Stomach (tissue), 9 donors: ENCODE results near the gene SVBP. TPM values are rescaled to one million over a fixed set of nuclear protein-coding genes. Genes with fewer than 3 reads are reported as not detected.

ENCODE experiments used
- DNase-seq, 2 donors: peaks; one replicate each; pipeline versions ENCODE4 v3.0.0 to v3.0.0-alpha.2; 2013 to 2019
- H3K27ac ChIP-seq, 5 donors: fragments of 200-600 bp in 4 of 5; sonication (generic) in 4 of 5; one replicate each; pipeline ENCODE4 v1.5.1; 2013 to 2019; ENCODE audit warnings: mild to moderate bottlenecking in 1 of 5, moderate library complexity in 1 of 5
- H3K27me3 ChIP-seq, 3 donors: fragments of 200-600 bp; sonication (generic); one replicate each; pipeline ENCODE4 v1.5.1; 2017 to 2019; ENCODE audit warnings: mixed run types in 1 of 3
- H3K36me3 ChIP-seq, 4 donors: fragments of 200-600 bp; sonication (generic); 1 replicate in 3 of 4; 2 replicates in 1 of 4; pipeline ENCODE4 v1.5.1; 2016 to 2019
- H3K4me1 ChIP-seq, 4 donors: fragments of 200-600 bp; sonication (generic); one replicate each; pipeline ENCODE4 v1.5.1; 2016 to 2019
- H3K4me3 ChIP-seq, 4 donors: fragments of 200-600 bp; sonication (generic) in 3 of 4; one replicate each; pipeline ENCODE4 v1.5.1; 2016 to 2019; ENCODE audit warnings: mild to moderate bottlenecking in 1 of 4
- H3K9me3 ChIP-seq, 4 donors: fragments of 200-600 bp; sonication (generic); one replicate each; pipeline ENCODE4 v1.5.1; 2016 to 2019
- EP300 ChIP-seq: sonication (generic); formaldehyde crosslinking; IDR thresholded peaks from one replicate; pipeline ENCODE4 v1.6.1; 2017; ENCODE audit warnings: antibody characterized with exemption
- POLR2A ChIP-seq, 4 donors: fragments of 450-650 bp; IDR thresholded peaks; one replicate each; pipeline ENCODE4 v1.6.1; 2016; ENCODE audit warnings: antibody characterized with exemption in 4 of 4, control low read depth in 2 of 4, mild to moderate bottlenecking in 1 of 4, moderate library complexity in 1 of 4
- POLR2AphosphoS5 ChIP-seq, 3 donors: sonication (generic); formaldehyde crosslinking; IDR thresholded peaks; one replicate each; pipeline ENCODE4 v1.6.1; 2016; ENCODE audit warnings: antibody characterized with exemption in 3 of 3
- WGBS, 5 donors: extraction: QIAGEN DNeasy Blood & Tissue Kit in 3 of 5; methylation state at CpG; one replicate each; pipeline versions ENCODE4 v1.1.5 to v1.1.7; 2013 to 2018; 5-methylcytosine and 5-hydroxymethylcytosine counted together
- intact Hi-C: fragments of 100-400 bp; cut with DNase I; formaldehyde crosslinking; loops from one replicate; pipeline ENCODE4 v1.15.1; 2023; ENCODE audit warnings: low total_unique reads
- polyA plus RNA-seq, 3 donors: library from polyadenylated mRNA; stranded (reverse); fragments of 200-250 nt; gene quantifications; one replicate each; pipeline ENCODE4 v1.2.3, GENCODE V29; 2013
- total RNA-seq, 5 donors: library from RNA; depleted of rRNA; stranded (reverse); fragments of >200 nt; gene quantifications; one replicate each; pipeline versions ENCODE4 v1.1.0 to v1.2.3, GENCODE V29; 2014 to 2016
- TF ChIP-seq, protein P1 (sequence below), 7 experiments: fragments of 450-650 bp in 4 of 7; fragments of 200-600 bp in 3 of 7; sonication (generic) in 3 of 7; IDR thresholded peaks; one replicate each; pipeline ENCODE4 v1.5.1; 2016 to 2019; ENCODE audit warnings: antibody characterized with exemption in 7 of 7, control low read depth in 2 of 7, mild to moderate bottlenecking in 1 of 7
- donor health status: healthy with polysubstance abuse.
- donor health status: Bipolar disorder and iron deficiency.
- donor health status: healthy.

The SVBP gene
- total and polyA plus RNA-seq, 8 donors: 11.2 to 51.2 (median 25.1) TPM; not detected in 1

DNA sequence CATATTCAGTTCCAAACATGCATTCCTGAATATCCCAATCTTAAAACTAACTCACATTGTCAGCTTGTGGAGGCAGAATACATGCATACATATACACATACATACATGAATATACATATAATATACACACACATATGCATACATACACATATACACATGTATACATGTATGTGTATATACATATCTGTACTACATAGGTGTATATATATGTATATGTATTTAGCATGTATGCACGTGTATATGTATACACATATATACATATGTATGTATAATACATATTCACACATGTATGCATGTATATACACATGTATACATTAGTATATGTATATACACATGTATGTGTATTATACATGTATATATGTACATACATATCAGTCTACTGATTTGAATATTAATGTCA, 28.0 kb upstream of the SVBP start:
- intact Hi-C loops: no loop called here
- WGBS, 5 donors: 62 to 73% (median 72%) methylated on average over 1 of the region's 1 CpG

DNA sequence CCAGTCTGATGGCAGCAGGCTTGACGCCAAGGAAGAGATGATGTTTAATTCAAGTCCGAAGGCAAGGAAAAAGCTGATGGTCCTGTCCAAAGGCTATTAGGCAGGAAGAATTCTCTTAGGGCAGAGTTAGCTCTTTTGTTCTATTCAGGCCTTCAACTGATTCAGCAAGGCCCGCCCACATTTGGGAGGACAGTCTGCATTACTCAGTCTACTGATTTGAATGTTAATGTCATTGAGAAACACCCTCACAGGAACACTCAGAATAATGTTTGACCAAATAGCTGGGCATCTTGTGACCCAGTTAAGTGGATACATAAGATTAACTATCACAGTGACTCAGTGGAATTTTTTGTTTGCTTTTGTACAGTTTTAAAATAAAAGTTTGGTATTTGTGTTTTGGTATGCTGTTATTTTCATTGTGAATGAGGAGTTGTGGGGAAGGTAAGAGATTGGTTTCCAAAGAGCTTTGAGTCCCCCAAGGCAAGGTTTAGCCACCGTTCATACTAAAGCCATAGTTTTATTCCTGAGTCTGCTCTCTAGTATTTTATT, 27.5 kb upstream of the SVBP start:
- whole genome bisulfite sequencing, 5 donors: 85 to 92% (median 92%) methylated on average over 4 of the region's 4 CpGs
- Histone ChIP-seq H3K27me3 (no peaks in the 10 kb centered on the region), H3K36me3 (peaks cover 0 to 38% (median 22%) of the 10 kb centered on the region in 4 donors), H3K4me3 (no peak overlapping the region), H3K27ac (no peak overlapping the region), H3K9me3 (no peaks in the 10 kb centered on the region), H3K4me1 (peaks cover 9 to 34% (median 24%) of the 10 kb centered on the region in 4 donors)
- TF ChIP-seq, protein P1, sequence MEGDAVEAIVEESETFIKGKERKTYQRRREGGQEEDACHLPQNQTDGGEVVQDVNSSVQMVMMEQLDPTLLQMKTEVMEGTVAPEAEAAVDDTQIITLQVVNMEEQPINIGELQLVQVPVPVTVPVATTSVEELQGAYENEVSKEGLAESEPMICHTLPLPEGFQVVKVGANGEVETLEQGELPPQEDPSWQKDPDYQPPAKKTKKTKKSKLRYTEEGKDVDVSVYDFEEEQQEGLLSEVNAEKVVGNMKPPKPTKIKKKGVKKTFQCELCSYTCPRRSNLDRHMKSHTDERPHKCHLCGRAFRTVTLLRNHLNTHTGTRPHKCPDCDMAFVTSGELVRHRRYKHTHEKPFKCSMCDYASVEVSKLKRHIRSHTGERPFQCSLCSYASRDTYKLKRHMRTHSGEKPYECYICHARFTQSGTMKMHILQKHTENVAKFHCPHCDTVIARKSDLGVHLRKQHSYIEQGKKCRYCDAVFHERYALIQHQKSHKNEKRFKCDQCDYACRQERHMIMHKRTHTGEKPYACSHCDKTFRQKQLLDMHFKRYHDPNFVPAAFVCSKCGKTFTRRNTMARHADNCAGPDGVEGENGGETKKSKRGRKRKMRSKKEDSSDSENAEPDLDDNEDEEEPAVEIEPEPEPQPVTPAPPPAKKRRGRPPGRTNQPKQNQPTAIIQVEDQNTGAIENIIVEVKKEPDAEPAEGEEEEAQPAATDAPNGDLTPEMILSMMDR (IDR thresholded peaks at IDR 0.05): no peak
- no peak for TF ChIP-seq EP300
- no peak for TF ChIP-seq POLR2AphosphoS5 (IDR thresholded peaks at IDR 0.05)
- no peak for TF ChIP-seq POLR2A (IDR thresholded peaks at IDR 0.05)
- intact Hi-C loops: no loop called here
- DNase-seq: no peak

More for the DNA sequence above, 28.0 kb upstream of the SVBP start:
- peaks cover 0 to 37% (median 26%) of the 10 kb centered on the region in 4 donors for H3K36me3 ChIP-seq
- TF ChIP-seq POLR2A (IDR thresholded peaks at IDR 0.05): no peak
- TF ChIP-seq POLR2AphosphoS5 (IDR thresholded peaks at IDR 0.05): no peak
- TF ChIP-seq EP300: no peak
- TF ChIP-seq, protein P1 (IDR thresholded peaks at IDR 0.05): no peak
- no peak overlapping the region for H3K27ac ChIP-seq
- no peaks in the 10 kb centered on the region for H3K9me3 ChIP-seq
- H3K27me3 ChIP-seq: no peaks in the 10 kb centered on the region
- no peak for DNase-seq
- H3K4me1 ChIP-seq: peaks cover 9 to 34% (median 24%) of the 10 kb centered on the region in 4 donors
- H3K4me3 ChIP-seq: no peak overlapping the region

DNA sequence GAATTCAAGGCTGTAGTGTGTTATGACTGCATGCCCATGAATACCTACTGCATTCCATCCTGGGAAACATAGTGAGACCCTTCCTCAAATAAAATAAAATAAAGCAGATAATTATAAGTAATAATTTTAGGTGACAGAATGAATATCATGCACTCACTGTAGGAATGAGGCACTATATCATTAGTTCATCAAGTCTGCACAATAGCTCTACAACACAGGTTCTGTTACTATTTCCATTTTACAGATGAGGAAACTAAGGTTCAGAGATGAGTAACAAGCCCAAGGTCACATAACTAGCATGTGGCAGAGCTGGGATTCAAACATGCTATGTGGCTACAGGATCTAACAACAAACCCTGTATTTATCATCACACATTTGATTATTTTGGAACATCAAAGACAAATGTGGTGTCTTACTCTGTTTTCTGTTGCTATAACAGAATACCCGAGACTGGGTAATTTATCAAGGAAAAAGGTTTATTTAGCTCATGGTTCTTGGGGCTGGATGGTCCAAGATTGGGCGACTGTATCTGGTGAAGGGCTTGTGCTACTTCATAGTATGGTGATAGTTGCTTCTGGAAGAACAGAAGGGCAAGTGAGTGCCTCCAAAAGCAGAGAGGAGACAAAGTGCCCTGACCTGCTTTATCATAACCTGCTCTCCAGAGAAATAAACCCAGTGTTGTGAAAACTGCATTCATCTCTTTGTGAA, 24.4 kb upstream of the SVBP start:
- H3K4me3 ChIP-seq: no peak overlapping the region
- no peak for DNase-seq
- 70 to 92% (median 86%) methylated on average over 2 of the region's 2 CpGs for WGBS, 5 donors
- H3K27me3 ChIP-seq: no peaks in the 10 kb centered on the region
- no peak overlapping the region for H3K27ac ChIP-seq
- H3K4me1 ChIP-seq: peaks cover 0 to 11% (median 8%) of the 10 kb centered on the region in 4 donors
- H3K9me3 ChIP-seq: no peaks in the 10 kb centered on the region
- peaks cover 0 to 49% (median 21%) of the 10 kb centered on the region in 4 donors for H3K36me3 ChIP-seq
- intact Hi-C loops: no loop called here
- TF ChIP-seq EP300: no peak
- TF ChIP-seq, protein P1 (IDR thresholded peaks at IDR 0.05): no peak

DNA sequence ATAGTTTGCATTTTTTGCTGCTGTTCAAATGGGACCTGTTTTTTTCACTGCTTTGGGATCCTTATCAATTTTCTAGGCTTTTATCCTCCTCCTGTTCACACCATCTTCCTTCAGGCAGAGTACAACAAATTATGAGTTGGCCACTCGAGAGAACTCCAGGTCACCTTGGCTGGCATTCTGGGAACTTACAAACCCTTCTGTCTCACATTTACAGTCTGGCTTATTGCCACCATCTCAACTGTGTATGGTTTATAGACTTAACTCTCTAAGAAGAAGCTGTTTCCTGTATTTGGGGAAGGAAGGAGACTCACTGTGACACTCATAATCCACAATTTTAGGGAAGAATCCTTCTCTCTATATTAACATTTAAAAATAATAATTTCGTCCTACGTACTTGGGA, 23.8 kb upstream of the SVBP start:
- peaks cover 0 to 49% (median 21%) of the 10 kb centered on the region in 4 donors for H3K36me3 ChIP-seq
- no peak for DNase-seq
- no peak overlapping the region for H3K4me3 ChIP-seq
- intact Hi-C loops: no loop called here
- H3K9me3 ChIP-seq: no peaks in the 10 kb centered on the region
- TF ChIP-seq, protein P1 (IDR thresholded peaks at IDR 0.05): no peak
- TF ChIP-seq POLR2A (IDR thresholded peaks at IDR 0.05) (no peak), EP300 (no peak), POLR2AphosphoS5 (IDR thresholded peaks at IDR 0.05) (no peak)
- H3K27me3 ChIP-seq: no peaks in the 10 kb centered on the region
- H3K4me1 ChIP-seq: peaks cover 0 to 10% (median 7%) of the 10 kb centered on the region in 4 donors
- WGBS, 5 donors: 69 to 77% (median 72%) methylated on average over 3 of the region's 3 CpGs
- H3K27ac ChIP-seq: no peak overlapping the region
